ENCODE data around the gene PRSS27.

GRCh38 chr16:2692251-2692947 lies 27.6 kb downstream of the PRSS27 start:
- TF ChIP-seq CTCF (conservative IDR thresholded peaks at IDR 0.05; ENCODE audit: low read depth, low read length) (no peak), POLR2A (IDR thresholded peaks at IDR 0.05; ENCODE audit: low read depth, low read length) (no peak), SMC3 (IDR thresholded peaks at IDR 0.05; ENCODE audit: low read depth, low read length) (no peak), RAD21 (IDR thresholded peaks at IDR 0.05; ENCODE audit: low read length) (no peak), CEBPB (IDR thresholded peaks at IDR 0.05; ENCODE audit: low read depth, low read length) (no peak), NFE2L2 (IDR thresholded peaks at IDR 0.05; ENCODE audit: low read depth, low read length) (no peak), RCOR1 (IDR thresholded peaks at IDR 0.05; ENCODE audit: insufficient replicate concordance, low read length) (no peak), CHD1 (IDR thresholded peaks at IDR 0.05; ENCODE audit: low read depth, low read length) (no peak), MAZ (IDR thresholded peaks at IDR 0.05; ENCODE audit: borderline replicate concordance, low read depth, low read length) (no peak), RFX5 (IDR thresholded peaks at IDR 0.05; ENCODE audit: low read depth, low read length) (no peak)
